ENCODE measurements around the gene PLA2G10. TPM values are rescaled to one million over a fixed set of nuclear protein-coding genes. Genes with fewer than 3 reads are reported as not detected.
"Not testable (repeated sequence)": the region's sequence is repeated elsewhere in the genome, so short reads cannot be mapped to it uniquely, and the experiment has no call there.

PLA2G10 gene
- total and polyA plus RNA-seq, 5 donors from 2014 or later: not detected

- Histone ChIP-seq H3K36me3 (ENCODE audit: control insufficient read depth, insufficient read depth, low read length) (peaks cover 18% of the 10 kb centered on the region), H3K27me3 (ENCODE audit: control insufficient read depth, insufficient read depth, low read length) (no peaks in the 10 kb centered on the region), H3K4me1 (ENCODE audit: control insufficient read depth, insufficient read depth, low read length, poor library complexity, severe bottlenecking) (peaks cover 48% of the 10 kb centered on the region), H3K4me3 (ENCODE audit: low read depth, low read length) (peak overlapping the region; percentile 0), H3K9me3 (ENCODE audit: control insufficient read depth in 2 of 2, low read length in 2 of 2) (no peaks in the 10 kb centered on the region), H3K27ac (ENCODE audit: insufficient read depth, low read length, poor library complexity, severe bottlenecking) (peak overlapping the region; percentile 92)
- Mint-ChIP-seq H3K4me3 (peak overlapping the region; percentile 64 to 100 (median 91)), H3K27ac (peak overlapping the region in 2 of 3 donors; percentile 98 to 99), H3K4me1 (peaks cover 23 to 76% (median 46%) of the 10 kb centered on the region in 4 donors), H3K27me3 (peaks cover 4% of the 10 kb centered on the region), H3K36me3 (peaks cover 9% of the 10 kb centered on the region), H3K9me3 (peaks cover 0 to 1% (median 0%) of the 10 kb centered on the region in 7 donors)
- ATAC-seq (ENCODE audit: low read depth in 2 of 2) (no peak), DNase-seq (no peak)
Measured at GRCh38 chr16:14635395-14636165, 58.5 kb downstream of the PLA2G10 start.

DNA sequence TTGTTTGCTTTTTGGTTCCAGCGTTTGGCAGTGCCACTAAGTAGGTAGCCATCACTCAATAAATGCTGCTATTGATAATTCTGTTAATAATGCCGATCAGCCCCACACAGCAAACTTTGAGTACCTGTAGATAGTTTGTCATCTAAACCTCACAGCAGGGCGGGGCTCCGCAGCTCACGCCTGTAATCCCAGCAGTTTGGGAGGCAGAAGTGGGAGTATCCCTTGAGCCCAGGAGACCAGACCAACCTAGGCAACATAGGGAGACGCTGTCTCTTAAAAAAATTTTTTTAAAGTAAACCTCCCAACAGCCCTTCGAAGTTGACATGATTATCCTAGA is 59.8 kb downstream of the PLA2G10 start:
- Histone ChIP-seq H3K27me3 (ENCODE audit: control insufficient read depth, insufficient read depth, low read length) (no peaks in the 10 kb centered on the region), H3K27ac (ENCODE audit: insufficient read depth, low read length, poor library complexity, severe bottlenecking) (peak overlapping the region; percentile 92), H3K4me1 (ENCODE audit: control insufficient read depth, insufficient read depth, low read length, poor library complexity, severe bottlenecking) (peaks cover 57% of the 10 kb centered on the region), H3K4me3 (ENCODE audit: low read depth, low read length) (peak overlapping the region; percentile 88), H3K36me3 (ENCODE audit: control insufficient read depth, insufficient read depth, low read length) (peaks cover 12% of the 10 kb centered on the region), H3K9me3 (ENCODE audit: control insufficient read depth in 2 of 2, low read length in 2 of 2) (no peaks in the 10 kb centered on the region)
- H3K9me3 Mint-ChIP-seq: peaks cover 0 to 4% (median 0%) of the 10 kb centered on the region in 7 donors
- H3K27me3 Mint-ChIP-seq: peaks cover 4% of the 10 kb centered on the region
- peaks cover 29 to 70% (median 45%) of the 10 kb centered on the region in 4 donors for H3K4me1 Mint-ChIP-seq
- peak overlapping the region; percentile 96 to 100 (median 100) for H3K4me3 Mint-ChIP-seq
- DNase-seq (no peak), ATAC-seq (ENCODE audit: low read depth in 2 of 2) (no peak)
- H3K36me3 Mint-ChIP-seq: no peaks in the 10 kb centered on the region
- H3K27ac Mint-ChIP-seq: peak overlapping the region; percentile 89 to 99 (median 98)

GRCh38 chr16:14632693-14633569 is 61.2 kb downstream of the PLA2G10 start, which contains the start of gene BFAR:
Gene BFAR (plus strand): TSS chr16:14632951. CDS start chr16:14644347, 11,396 bp downstream.
- Mint-ChIP-seq H3K4me3 (peak within 1 kb of the TSS; percentile 96 to 100 (median 100)), H3K4me1 (peaks cover 37 to 81% (median 55%) of the 10 kb centered on the region in 4 donors), H3K27ac (peak within 1 kb of the TSS; percentile 97 to 99 (median 98)), H3K36me3 (no peaks in the 10 kb centered on the region), H3K27me3 (peaks cover 4% of the 10 kb centered on the region), H3K9me3 (peaks cover 0 to 4% (median 0%) of the 10 kb centered on the region in 7 donors)
- H3K27me3 ChIP-seq (ENCODE audit: control insufficient read depth, insufficient read depth, low read length): no peaks in the 10 kb centered on the region
- peaks cover 4% of the 10 kb centered on the region for H3K36me3 ChIP-seq (ENCODE audit: control insufficient read depth, insufficient read depth, low read length)
- DNase-seq: peak; percentile 99
- peak within 1 kb of the TSS; percentile 88 for H3K4me3 ChIP-seq (ENCODE audit: low read depth, low read length)
- H3K27ac ChIP-seq (ENCODE audit: insufficient read depth, low read length, poor library complexity, severe bottlenecking): peak within 1 kb of the TSS; percentile 92
- H3K4me1 ChIP-seq (ENCODE audit: control insufficient read depth, insufficient read depth, low read length, poor library complexity, severe bottlenecking): peaks cover 68% of the 10 kb centered on the region
- no peaks in the 10 kb centered on the region for H3K9me3 ChIP-seq (ENCODE audit: control insufficient read depth in 2 of 2, low read length in 2 of 2)
- ATAC-seq (ENCODE audit: low read depth in 2 of 2): peak; percentile 82 to 84

DNA sequence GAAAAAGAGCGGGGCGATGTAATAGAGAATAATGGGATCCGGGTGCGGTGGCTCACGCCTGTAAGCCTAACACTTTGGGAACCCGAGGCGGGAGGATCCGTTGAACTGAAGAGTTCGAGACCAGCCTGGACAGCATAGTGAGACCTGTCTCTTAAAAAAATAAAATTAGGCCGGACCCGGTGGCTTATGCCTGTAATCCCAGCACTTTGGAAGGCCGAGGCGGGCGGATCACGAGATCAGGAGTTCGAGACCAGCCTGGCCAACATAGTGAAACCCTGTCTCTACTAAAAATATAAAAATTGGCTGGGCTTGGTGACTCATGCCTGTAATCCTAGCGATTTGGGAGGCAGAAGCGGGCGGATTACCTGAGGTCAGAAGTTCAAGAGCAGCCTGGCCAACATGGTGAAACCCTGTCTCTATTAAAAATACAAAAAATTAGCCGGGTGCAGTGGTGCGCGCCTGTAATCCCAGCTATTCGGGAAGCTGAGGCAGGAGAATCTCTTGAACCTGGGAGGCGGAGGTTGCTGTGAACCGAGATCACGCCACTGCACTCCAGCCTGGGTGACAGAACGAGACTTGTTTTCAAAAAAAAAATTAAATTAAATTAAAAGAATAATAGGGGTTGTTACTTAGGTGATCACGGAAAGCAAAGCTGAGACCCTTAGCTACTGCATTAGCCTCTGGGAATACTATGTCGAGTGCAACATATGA is 63.3 kb downstream of the PLA2G10 start:
- Histone ChIP-seq H3K4me3 (ENCODE audit: low read depth, low read length) (peak overlapping the region; percentile 59), H3K36me3 (ENCODE audit: control insufficient read depth, insufficient read depth, low read length) (peaks cover 18% of the 10 kb centered on the region), H3K27ac (ENCODE audit: insufficient read depth, low read length, poor library complexity, severe bottlenecking) (peak overlapping the region; percentile 93), H3K4me1 (ENCODE audit: control insufficient read depth, insufficient read depth, low read length, poor library complexity, severe bottlenecking) (peaks cover 65% of the 10 kb centered on the region)
- not testable (repeated sequence) for DNase-seq; H3K9me3 ChIP-seq (ENCODE audit: control insufficient read depth in 2 of 2, low read length in 2 of 2); H3K27me3 Mint-ChIP-seq; ATAC-seq (ENCODE audit: low read depth in 2 of 2); H3K27me3 ChIP-seq (ENCODE audit: control insufficient read depth, insufficient read depth, low read length); H3K36me3 Mint-ChIP-seq; H3K9me3 Mint-ChIP-seq
- H3K4me3 Mint-ChIP-seq: peak overlapping the region; percentile 90 to 100 (median 94)
- peaks cover 32 to 76% (median 51%) of the 10 kb centered on the region in 4 donors for H3K4me1 Mint-ChIP-seq
- H3K27ac Mint-ChIP-seq: peak overlapping the region; percentile 91 to 99 (median 97)

DNA sequence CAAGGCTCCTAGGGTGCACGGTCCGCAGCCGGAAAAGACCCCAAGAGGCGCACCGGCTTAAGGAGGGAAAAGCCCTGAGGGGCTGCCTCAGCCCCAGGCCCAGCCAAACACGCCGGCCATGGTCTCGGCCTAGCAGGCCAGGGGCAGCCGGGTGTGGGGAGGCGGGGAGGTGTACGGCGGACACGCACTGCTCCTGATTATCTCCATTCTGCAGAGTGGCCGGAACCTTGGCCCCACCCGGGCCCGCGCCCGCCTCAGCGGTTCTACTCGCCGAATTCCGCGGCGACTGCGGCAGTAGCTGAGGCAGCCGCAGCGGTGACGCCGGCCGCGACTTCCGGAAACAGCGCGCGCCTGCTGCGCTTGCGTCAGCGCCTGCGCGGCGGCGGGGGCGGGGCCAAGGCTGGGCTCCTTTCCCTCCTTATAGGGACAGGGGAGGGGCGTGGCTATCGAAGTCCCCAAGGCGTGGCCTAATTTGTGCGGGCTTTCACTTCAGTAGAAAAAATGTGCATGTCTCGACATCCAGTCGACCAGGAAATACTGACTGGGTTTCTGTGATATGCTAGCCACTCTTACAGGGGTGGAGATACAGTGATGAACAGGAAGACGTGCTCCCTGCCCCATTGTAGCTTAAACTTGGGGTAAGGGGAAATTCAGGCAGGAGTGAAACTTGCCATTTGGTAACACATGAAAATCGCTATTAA is 64.0 kb downstream of the PLA2G10 start, which contains the start of gene PARN:
Gene PARN, minus strand, starts transcription at position 342 of the 701 bp plus-strand sequence. Its CDS starts 135 bp downstream, at position 207.
- peaks cover 11% of the 10 kb centered on the region for H3K36me3 Mint-ChIP-seq

DNA sequence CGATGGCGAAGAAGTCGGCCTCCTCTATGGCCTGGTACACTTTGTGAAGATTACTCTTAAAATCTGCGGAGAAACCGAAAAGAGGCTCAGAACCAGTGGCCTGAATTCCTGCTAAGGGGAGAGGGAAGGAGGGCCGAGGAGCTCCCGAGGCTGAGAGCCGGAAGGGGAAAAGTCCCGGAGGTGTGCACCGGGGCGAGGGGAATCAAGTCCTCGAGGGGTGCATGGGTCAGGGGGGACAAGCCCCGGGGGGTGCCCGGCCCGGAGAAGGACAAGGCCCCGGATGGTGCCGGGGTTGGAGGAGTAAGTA is 64.5 kb downstream of the PLA2G10 start:
- peak overlapping the region; percentile 95 to 99 (median 98) for H3K27ac Mint-ChIP-seq
- H3K36me3 ChIP-seq (ENCODE audit: control insufficient read depth, insufficient read depth, low read length): peaks cover 29% of the 10 kb centered on the region
- peaks cover 53% of the 10 kb centered on the region for H3K4me1 ChIP-seq (ENCODE audit: control insufficient read depth, insufficient read depth, low read length, poor library complexity, severe bottlenecking)
- no peaks in the 10 kb centered on the region for H3K27me3 ChIP-seq (ENCODE audit: control insufficient read depth, insufficient read depth, low read length)
- peak overlapping the region; percentile 93 for H3K27ac ChIP-seq (ENCODE audit: insufficient read depth, low read length, poor library complexity, severe bottlenecking)
- DNase-seq (no peak), ATAC-seq (ENCODE audit: low read depth in 2 of 2) (no peak)
- H3K36me3 Mint-ChIP-seq: peaks cover 14% of the 10 kb centered on the region
- peaks cover 0 to 4% (median 0%) of the 10 kb centered on the region in 7 donors for H3K9me3 Mint-ChIP-seq
- no peaks in the 10 kb centered on the region for H3K9me3 ChIP-seq (ENCODE audit: control insufficient read depth in 2 of 2, low read length in 2 of 2)
- peak overlapping the region; percentile 90 to 95 (median 93) for H3K4me3 Mint-ChIP-seq
- peaks cover 33 to 68% (median 45%) of the 10 kb centered on the region in 4 donors for H3K4me1 Mint-ChIP-seq
- H3K27me3 Mint-ChIP-seq: peaks cover 4% of the 10 kb centered on the region
- peak overlapping the region; percentile 81 for H3K4me3 ChIP-seq (ENCODE audit: low read depth, low read length)

More for the DNA sequence above, 64.0 kb downstream of the PLA2G10 start, which contains the start of gene PARN:
- H3K27me3 Mint-ChIP-seq: peaks cover 4% of the 10 kb centered on the region
- H3K36me3 ChIP-seq (ENCODE audit: control insufficient read depth, insufficient read depth, low read length): peaks cover 25% of the 10 kb centered on the region
- peaks cover 36 to 73% (median 50%) of the 10 kb centered on the region in 4 donors for H3K4me1 Mint-ChIP-seq
- H3K27ac ChIP-seq (ENCODE audit: insufficient read depth, low read length, poor library complexity, severe bottlenecking): peak within 1 kb of the TSS; percentile 93
- H3K9me3 Mint-ChIP-seq: peaks cover 0 to 4% (median 0%) of the 10 kb centered on the region in 7 donors
- H3K4me3 ChIP-seq (ENCODE audit: low read depth, low read length): peak within 1 kb of the TSS; percentile 81
- H3K4me1 ChIP-seq (ENCODE audit: control insufficient read depth, insufficient read depth, low read length, poor library complexity, severe bottlenecking): peaks cover 58% of the 10 kb centered on the region
- peak within 1 kb of the TSS; percentile 90 to 95 (median 93) for H3K4me3 Mint-ChIP-seq
- no peaks in the 10 kb centered on the region for H3K27me3 ChIP-seq (ENCODE audit: control insufficient read depth, insufficient read depth, low read length)
- peak within 1 kb of the TSS; percentile 95 to 99 (median 98) for H3K27ac Mint-ChIP-seq
- no peaks in the 10 kb centered on the region for H3K9me3 ChIP-seq (ENCODE audit: control insufficient read depth in 2 of 2, low read length in 2 of 2)
- peak; percentile 96 to 98 (median 98) for DNase-seq
- ATAC-seq (ENCODE audit: low read depth in 2 of 2): peak; percentile 63 to 64
